GM21529 (cell line): ENCODE results near the gene CHAF1A.

Experiments
- ATAC-seq: cut with Tn5 transposase; IDR thresholded peaks from one replicate; pipeline ENCODE4 v1.9.1; 2021; ENCODE audit not compliant: unreplicated experiment

Gene CHAF1A

DNA sequence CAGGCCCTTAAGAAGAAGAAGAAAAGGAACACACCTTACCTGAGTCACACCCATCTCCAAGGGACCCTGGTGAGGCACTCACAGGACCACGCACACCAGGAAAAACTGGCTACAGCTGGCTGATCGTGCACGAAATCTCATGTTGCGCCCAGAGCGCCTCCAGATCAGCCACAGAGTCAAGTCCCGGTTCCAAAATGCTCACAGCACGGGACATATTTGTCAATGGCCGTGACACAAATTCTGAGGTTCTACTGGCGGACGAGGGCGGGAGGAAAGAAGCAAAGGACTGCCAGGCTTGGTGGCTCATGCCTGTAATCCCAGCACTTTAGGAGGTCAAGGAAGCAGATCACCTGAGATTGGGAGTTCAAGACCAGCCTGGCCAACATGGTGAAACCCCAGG is 23.6 kb upstream of the CHAF1A start:
- no peak for ATAC-seq

- peak; percentile 41 for ATAC-seq
These were observed 22.8 kb upstream of the CHAF1A start for GRCh38 chr19:4379383-4380253.

GRCh38 chr19:4380254-4380727 is 22.1 kb upstream of the CHAF1A start:
- ATAC-seq: peak; percentile 21

GRCh38 chr19:4385291-4386040 is 17.0 kb upstream of the CHAF1A start:
- no peak for ATAC-seq

GRCh38 chr19:4386041-4386782 is 16.2 kb upstream of the CHAF1A start:
- no peak for ATAC-seq

- ATAC-seq: no peak
These were observed 13.9 kb upstream of the CHAF1A start for GRCh38 chr19:4388337-4389063.

- no peak for ATAC-seq
These were observed 13.4 kb upstream of the CHAF1A start for GRCh38 chr19:4389064-4389375.

DNA sequence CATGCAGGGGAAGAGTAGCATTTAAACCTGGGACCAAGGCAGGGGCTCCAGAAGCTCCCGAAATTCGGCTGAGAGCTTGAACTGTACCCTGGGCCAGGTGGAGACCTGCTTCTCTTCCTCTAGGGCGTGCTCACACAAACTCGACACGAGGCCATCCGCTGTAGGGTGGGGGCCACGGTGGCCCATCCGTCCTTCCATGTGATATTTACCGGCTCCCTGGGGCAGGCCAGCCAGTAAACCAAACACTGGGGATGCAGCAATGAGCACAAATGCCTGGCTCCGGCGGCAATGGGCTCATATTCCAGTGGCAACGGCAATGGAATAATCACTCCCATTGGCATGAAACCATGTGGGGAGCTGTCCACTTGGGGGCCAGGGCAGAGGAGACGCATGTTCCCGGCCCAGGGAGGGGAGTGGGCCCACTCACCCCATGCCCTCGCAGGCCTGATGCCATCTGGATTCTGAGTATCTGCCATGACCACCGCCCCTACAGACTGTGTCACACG is 12.9 kb upstream of the CHAF1A start:
- no peak for ATAC-seq

- no peak for ATAC-seq
These were observed 12.3 kb upstream of the CHAF1A start for GRCh38 chr19:4390017-4390566.

- ATAC-seq: no peak
These were observed 11.7 kb upstream of the CHAF1A start for GRCh38 chr19:4390567-4391305.

DNA sequence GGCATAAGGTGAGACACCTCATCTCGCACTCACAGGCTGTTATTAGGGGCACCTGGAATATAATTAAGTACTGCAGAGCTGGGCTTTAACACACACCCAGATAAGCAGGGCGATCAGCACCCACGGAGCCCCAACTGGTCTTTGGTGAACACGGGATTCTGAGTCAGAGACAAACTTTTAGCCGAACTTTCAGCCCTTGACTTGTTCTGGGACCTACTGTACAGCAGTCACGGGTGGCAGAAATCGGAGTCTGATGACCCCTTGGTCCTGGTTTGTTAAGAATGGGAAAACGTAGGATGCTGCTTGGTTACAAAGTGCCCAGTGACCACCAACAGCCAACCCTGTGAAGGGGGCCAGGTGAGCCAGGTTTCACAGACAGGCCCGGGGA is 11.1 kb upstream of the CHAF1A start:
- no peak for ATAC-seq

GRCh38 chr19:4391701-4392483 is 10.5 kb upstream of the CHAF1A start:
- ATAC-seq: no peak

DNA sequence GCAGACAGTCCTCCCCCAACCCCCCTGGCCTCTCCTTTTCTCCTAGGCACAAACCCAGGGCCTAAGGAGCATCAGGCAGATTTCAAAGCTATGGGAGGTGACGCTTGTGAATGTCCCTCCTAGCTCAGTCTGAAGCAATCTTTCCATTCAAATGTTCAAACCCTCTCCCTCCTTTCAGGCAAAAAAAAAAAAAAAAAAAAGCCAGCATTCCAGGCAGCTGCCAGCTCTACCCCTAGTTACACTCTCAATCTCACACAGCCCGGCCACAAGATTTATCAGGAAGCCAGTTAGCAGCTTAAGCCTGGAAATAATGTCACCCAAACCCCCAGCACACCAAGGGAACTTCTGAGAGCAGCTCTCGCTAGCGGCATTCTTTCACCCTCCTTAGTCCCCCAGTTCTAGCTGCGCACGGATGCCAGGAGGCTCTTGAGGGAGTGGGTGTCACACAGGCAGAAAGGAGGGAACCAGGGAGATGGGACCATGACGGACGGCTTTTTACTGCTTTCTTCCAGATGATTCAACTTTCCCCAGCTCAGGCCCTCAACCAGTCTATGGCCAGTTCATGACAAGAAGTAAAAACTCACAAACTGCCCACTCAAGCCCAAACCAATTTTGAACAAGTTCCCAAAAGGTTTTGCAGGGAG is 8.4 kb upstream of the CHAF1A start:
- ATAC-seq: no peak

DNA sequence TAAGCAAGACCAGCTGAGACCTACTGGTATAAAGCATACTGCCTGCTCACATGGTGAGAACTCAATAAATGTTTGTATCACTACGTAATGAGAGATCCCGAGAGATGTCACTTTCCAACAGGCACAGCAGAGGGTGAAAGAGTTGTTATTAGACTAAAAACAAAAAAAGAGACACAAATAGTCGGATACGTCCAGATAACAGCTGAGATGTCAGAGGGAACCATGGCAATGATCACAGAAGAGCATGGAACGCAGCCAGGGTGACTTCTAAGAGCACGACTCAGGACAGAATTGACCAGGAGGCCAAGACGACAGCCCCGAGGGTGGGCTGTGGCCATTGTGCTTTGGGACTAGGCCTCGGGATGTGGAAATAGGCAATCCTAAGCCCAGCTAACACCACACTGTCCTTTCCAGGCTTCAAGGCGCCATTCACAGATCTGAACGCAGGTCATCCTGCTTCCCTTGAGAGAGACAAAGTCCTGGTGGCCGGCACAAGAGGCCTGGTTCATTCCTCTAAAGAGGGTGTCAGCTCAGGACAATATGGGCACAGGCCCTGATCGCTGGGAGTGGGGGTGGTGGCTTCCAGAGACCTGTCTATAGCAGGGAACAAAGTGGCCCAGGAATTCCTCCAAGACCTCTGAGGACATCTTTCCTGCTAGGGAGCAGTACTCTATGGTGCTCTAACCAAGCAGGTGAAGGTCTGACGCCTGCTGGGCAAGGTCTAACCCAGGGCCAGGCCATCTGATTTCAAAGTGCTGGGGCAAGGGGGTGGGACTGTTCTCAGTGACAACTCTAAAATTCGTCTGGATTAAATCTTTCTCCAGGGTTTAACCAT is 5.3 kb upstream of the CHAF1A start:
- ATAC-seq: no peak

DNA sequence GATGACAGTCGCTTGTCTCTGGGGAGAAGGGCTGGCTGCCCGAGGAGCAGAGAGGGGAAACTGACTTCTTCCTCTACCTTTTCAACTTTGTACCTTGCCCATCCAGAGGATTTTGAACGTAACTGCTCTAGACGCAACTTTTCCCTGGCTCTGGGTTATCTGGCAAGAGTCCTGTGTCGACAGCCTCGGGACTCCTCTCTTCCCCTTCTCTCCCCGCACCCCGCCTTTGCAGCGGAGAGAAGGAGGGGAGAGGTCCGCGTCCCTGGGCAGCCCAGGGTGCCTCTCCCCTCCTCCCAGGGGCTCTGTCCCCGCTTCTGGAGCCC is 2.7 kb upstream of the CHAF1A start:
- ATAC-seq: peak; percentile 8

DNA sequence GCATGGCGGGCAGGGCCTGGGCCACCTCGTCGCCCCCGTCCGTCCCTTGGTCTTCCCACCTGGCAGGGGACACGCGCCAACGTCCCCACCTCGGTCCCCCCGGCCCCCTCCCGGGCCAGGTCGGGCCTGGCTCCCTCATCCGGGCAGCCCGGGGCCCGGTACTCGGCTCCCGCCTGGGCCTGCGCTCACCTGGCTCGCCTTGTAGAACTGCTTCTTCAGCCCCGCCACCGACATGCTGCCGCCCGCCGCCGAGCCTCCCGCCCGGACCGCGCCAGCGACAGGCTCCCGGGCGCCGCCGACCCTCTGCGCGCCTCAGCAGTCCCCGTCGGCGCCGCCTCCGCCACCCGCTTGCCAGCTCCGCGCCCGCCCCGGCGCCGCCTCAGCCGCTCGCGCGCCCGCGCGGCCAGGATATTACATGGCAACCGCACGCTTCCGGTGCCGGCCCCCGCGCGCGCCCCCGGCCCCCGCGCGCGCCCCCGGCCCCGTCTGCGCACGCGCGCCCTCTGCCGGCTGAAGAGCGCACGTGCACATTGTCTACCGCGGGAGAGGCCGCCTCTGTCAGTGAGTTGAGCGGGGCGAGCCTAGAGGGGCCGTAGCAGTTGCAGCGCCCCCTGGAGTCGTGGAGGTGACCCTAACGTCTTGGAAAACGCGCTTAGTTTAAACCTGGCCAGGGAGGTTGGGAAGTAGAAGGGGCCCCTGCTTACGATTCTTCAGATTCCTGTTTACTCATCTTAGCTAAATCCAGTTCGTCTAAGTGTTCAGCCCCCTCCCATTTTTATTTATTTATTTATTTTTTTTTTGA is 2.1 kb upstream of the CHAF1A start, which contains the start of gene SH3GL1:
Gene SH3GL1, minus strand, starts transcription at position 413 of the 802 bp plus-strand sequence. Its CDS starts 179 bp downstream, at position 234.
- ATAC-seq: peak; percentile 50

DNA sequence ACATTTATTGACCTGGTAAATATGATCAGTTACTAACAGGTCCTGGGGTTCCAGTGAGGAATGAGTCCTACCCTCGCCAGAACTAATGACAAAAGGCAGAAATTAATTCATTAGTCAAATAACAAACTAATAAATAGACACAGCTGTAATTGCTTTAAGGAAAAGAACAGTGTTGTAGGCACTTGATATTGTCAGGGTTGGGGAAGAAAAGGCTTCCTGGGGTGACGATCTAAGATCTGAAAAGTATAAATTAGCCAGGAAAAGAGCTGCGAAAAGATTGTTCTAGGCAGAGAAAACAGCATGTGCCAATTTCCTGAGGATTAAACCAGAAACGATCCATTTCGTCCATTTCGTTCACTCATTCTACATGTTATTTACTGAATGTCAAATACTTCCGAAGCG is 670 bp upstream of the CHAF1A start:
- no peak for ATAC-seq
